K562 (cell line): ENCODE results near the gene SFMBT2. TPM values are rescaled to one million over a fixed set of nuclear protein-coding genes. Genes with fewer than 3 reads are reported as not detected.

Source experiments
- ATAC-seq: fragments of 200-7000 bp; cut with Tn5 transposase; 3 replicates; pipeline ENCODE4 v1.9.1; 2020; ENCODE audit warnings: moderate library complexity
- BruUV-seq: library from RNA; stranded (reverse); fragments of 400-500 nt; replicated peaks from 2 replicates; lab custom pipeline; 2021; lab: Mats Ljungman, UMichigan
- CTCF ChIA-PET: fragments of 300-600 bp; formaldehyde crosslinking; extraction: SDS; loops from one replicate; lab custom pipeline; 2021; ENCODE audit warnings: low intra/inter-chr PET ratio; lab: Yijun Ruan, JAX
- POLR2A ChIA-PET: fragments of 300-600, 350-650 bp; sonication (Branson Sonifier 250); formaldehyde crosslinking; extraction: SDS; loops from one replicate; lab custom pipeline; 2021; ENCODE audit warnings: antibody characterized with exemption, inconsistent platforms; lab: Yijun Ruan, JAX
- DNase-seq, 4 experiments: peaks; one replicate each; pipeline versions ENCODE4 v3.0.0 to v3.0.0-alpha.2; 2011 to 2018; ENCODE audit warnings: low spot score in 3 of 4, mixed read lengths in 3 of 4; ENCODE audit errors: extremely low read depth in 1 of 4
- FAIRE-seq: peaks from 2 replicates; lab custom pipeline; 2011; peaks lifted over from hg19 to GRCh38; lab: Jason Lieb, UNC
- H2AFZ ChIP-seq: 2 replicates; pipeline ENCODE4 v1.6.0; 2011; ENCODE audit warnings: low read depth, low read length, control low read depth, inconsistent platforms
- H3K27ac ChIP-seq: fragments of 200-600 bp; 3 replicates; pipeline ENCODE4 v1.8.0; 2011; ENCODE audit warnings: low read depth, mild to moderate bottlenecking, control low read depth, inconsistent platforms, low read length, moderate library complexity, mixed read lengths; ENCODE audit errors: extremely low read depth
- H3K27me3 ChIP-seq, 2 experiments: fragments of 300-600 bp in 1 of 2; 2 replicates in 1 of 2; 3 replicates in 1 of 2; pipeline versions ENCODE4 v1.6.0 to v1.8.0; 2011; ENCODE audit warnings: inconsistent platforms in 2 of 2, low read length in 2 of 2, mild to moderate bottlenecking in 1 of 2, mixed read lengths in 1 of 2, moderate library complexity in 1 of 2; ENCODE audit not compliant: control insufficient read depth in 2 of 2, insufficient read depth in 2 of 2
- H3K36me3 ChIP-seq: fragments of 300-600 bp; 3 replicates; pipeline ENCODE4 v1.8.0; 2011; ENCODE audit warnings: mild to moderate bottlenecking, low read length, inconsistent platforms; ENCODE audit not compliant: control insufficient read depth, insufficient read depth
- H3K4me1 ChIP-seq, 2 experiments: fragments of 200-600 bp in 1 of 2; replicated peaks in 1 of 2; 2 replicates in 1 of 2; 3 replicates in 1 of 2; pipeline versions ENCODE4 v1.5.1 to v1.8.0; 2011; ENCODE audit warnings: inconsistent platforms in 2 of 2, low read length in 2 of 2, mild to moderate bottlenecking in 1 of 2, mixed read lengths in 1 of 2, moderate library complexity in 1 of 2; ENCODE audit not compliant: control insufficient read depth in 2 of 2, insufficient read depth in 2 of 2
- H3K4me2 ChIP-seq: 2 replicates; pipeline ENCODE4 v1.6.1; 2011; ENCODE audit warnings: low read length, control low read depth, inconsistent platforms, mixed read lengths; ENCODE audit not compliant: insufficient read depth
- H3K4me3 ChIP-seq: fragments of 200-600 bp; sonication (generic), shearing (Covaris generic); 2 replicates; pipeline ENCODE4 v1.5.1; 2016; ENCODE audit warnings: control low read depth, inconsistent platforms
- H3K79me2 ChIP-seq: fragments of 200-600 bp; 3 replicates; pipeline ENCODE4 v1.8.0; 2011; ENCODE audit warnings: low read length, inconsistent platforms; ENCODE audit not compliant: control insufficient read depth, insufficient read depth
- H3K9ac ChIP-seq, 2 experiments: 2 replicates each; pipeline versions ENCODE4 v1.6.0 to v1.6.1; 2011; ENCODE audit warnings: low read depth in 2 of 2, low read length in 2 of 2, control low read depth in 1 of 2, inconsistent platforms in 1 of 2, mild to moderate bottlenecking in 1 of 2, mixed read lengths in 1 of 2; ENCODE audit not compliant: insufficient read depth in 1 of 2
- H3K9me1 ChIP-seq: one replicate; pipeline ENCODE4 v1.6.0; 2011; ENCODE audit warnings: inconsistent platforms, mild to moderate bottlenecking, low read length, moderate library complexity; ENCODE audit not compliant: control insufficient read depth, insufficient read depth
- H3K9me3 ChIP-seq: replicated peaks from 2 replicates; pipeline ENCODE4 v1.5.1; 2011; ENCODE audit warnings: low read depth, low read length, inconsistent platforms; ENCODE audit not compliant: control insufficient read depth, insufficient read depth
- H4K20me1 ChIP-seq: replicated peaks from 2 replicates; pipeline ENCODE4 v1.6.1; 2011; ENCODE audit warnings: low read length, inconsistent platforms, mixed read lengths; ENCODE audit not compliant: control insufficient read depth, insufficient read depth
- BACH1 ChIP-seq: fragments of 200-800 bp; sonication (Bioruptor generic); IDR thresholded peaks from 2 replicates; pipeline ENCODE4 v1.6.1; 2016; ENCODE audit warnings: missing genetic modification characterization, missing compliant biosample characterization
- EHMT2 ChIP-seq: fragments of 450-650 bp; IDR thresholded peaks from 2 replicates; pipeline ENCODE4 v1.6.1; 2018; ENCODE audit warnings: antibody characterized with exemption
- ERF ChIP-seq: fragments of 450-650 bp; formaldehyde crosslinking; IDR thresholded peaks from 2 replicates; pipeline ENCODE4 v1.4.0; 2020; ENCODE audit warnings: mild to moderate bottlenecking, mixed read lengths
- HDAC3 ChIP-seq: fragments of 450-650 bp; IDR thresholded peaks from 2 replicates; pipeline ENCODE4 v1.6.1; 2018; ENCODE audit warnings: borderline replicate concordance, mild to moderate bottlenecking, moderate library complexity; ENCODE audit not compliant: partially characterized antibody
- HNRNPK ChIP-seq: fragments of 200-400 bp; formaldehyde crosslinking; IDR thresholded peaks from one replicate; pipeline ENCODE4 v1.6.1; 2018; ENCODE audit warnings: mild to moderate bottlenecking, low read depth, low read length; ENCODE audit not compliant: poor library complexity, severe bottlenecking
- PHB2 ChIP-seq: fragments of 450-650 bp; IDR thresholded peaks from 2 replicates; pipeline ENCODE4 v1.6.1; 2017; ENCODE audit warnings: low read depth
- POLR3G ChIP-seq: IDR thresholded peaks from 2 replicates; pipeline ENCODE4 v1.6.1; 2011; ENCODE audit not compliant: insufficient read length, insufficient replicate concordance; ENCODE audit errors: extremely low read depth
- RUNX1 ChIP-seq: sonication (generic); IDR thresholded peaks from 2 replicates; pipeline ENCODE4 v1.6.1; 2016; ENCODE audit warnings: antibody characterized with exemption, low read depth
- SAFB2 ChIP-seq: fragments of 200-400 bp; formaldehyde crosslinking; IDR thresholded peaks from 2 replicates; pipeline ENCODE4 v1.6.1; 2018; ENCODE audit warnings: borderline replicate concordance, low read length, low read depth, moderate library complexity; ENCODE audit not compliant: severe bottlenecking
- STAG1 ChIP-seq: sonication (generic); formaldehyde crosslinking; IDR thresholded peaks from 2 replicates; pipeline ENCODE4 v1.5.0; 2020; ENCODE audit warnings: missing genetic modification reagents, borderline replicate concordance
- WGBS: fragments of 100-300 bp; shearing (Covaris generic); methylation state at CpG from one replicate; pipeline ENCODE4 v1.1.6; 2016; ENCODE audit warnings: low coverage, mixed read lengths; ENCODE audit not compliant: insufficient coverage; ENCODE audit errors: missing lambda C conversion rate; 5-methylcytosine and 5-hydroxymethylcytosine counted together
- in situ Hi-C: fragments of 300-500 bp; cut with MboI; formaldehyde crosslinking; loops from 4 replicates; pipeline ENCODE4 v1.15.0; 2018; ENCODE audit warnings: inconsistent platforms, mixed read lengths
- intact Hi-C: fragments of 100-400 bp; cut with micrococcal nuclease; formaldehyde crosslinking; loops from 2 replicates; pipeline ENCODE4 v1.14.2; 2022
- polyA plus RNA-seq, 8 experiments: library from polyadenylated mRNA; depleted of rRNA in 4 of 8; stranded (reverse) in 5 of 8; unstranded in 3 of 8; fragments of >200 nt; fragmentation: Nextera tagmentation in 2 of 8; fragmentation: Illumina TruSeq in 1 of 8; extraction: Ambion mirVana in 2 of 8; extraction: Trizol in 1 of 8; gene quantifications; 2 replicates each; pipeline versions ENCODE4 v1.2.1 to v1.2.3, GENCODE V29; 2011 to 2014; ENCODE audit warnings: inconsistent platforms in 1 of 8, missing spikeins in 1 of 8
- total RNA-seq, 7 experiments: library from RNA; depleted of rRNA in 6 of 7; stranded (reverse); fragments of >200 nt in 6 of 7; fragmentation: Illumina TruSeq in 2 of 7; extraction: Trizol in 2 of 7; gene quantifications; 2 replicates each; pipeline versions ENCODE4 v1.2.1 to v1.2.3, GENCODE V29; 2011 to 2021; ENCODE audit warnings: low replicate concordance in 1 of 7
- TF ChIP-seq, protein P1 (sequence below): IDR thresholded peaks from 2 replicates; pipeline ENCODE4 v1.6.1; 2011; ENCODE audit warnings: borderline replicate concordance, low read depth, mild to moderate bottlenecking, moderate library complexity, low read length; ENCODE audit not compliant: insufficient read depth, poor library complexity, severe bottlenecking
- TF ChIP-seq, protein P2 (sequence below): fragments of 250-450 bp; sonication (Bioruptor Pico); IDR thresholded peaks from 2 replicates; pipeline ENCODE4 v1.6.1; 2021; ENCODE audit warnings: mild to moderate bottlenecking
- TF ChIP-seq, protein P3 (sequence below): fragments of 450-650 bp; formaldehyde crosslinking; IDR thresholded peaks from 2 replicates; pipeline ENCODE4 v1.4.0; 2020; ENCODE audit warnings: mild to moderate bottlenecking
- TF ChIP-seq, protein P4 (sequence below): fragments of 450-650 bp; IDR thresholded peaks from 2 replicates; pipeline ENCODE4 v1.6.1; 2016; ENCODE audit warnings: low read depth, mild to moderate bottlenecking, moderate library complexity
- TF ChIP-seq, protein P5 (sequence below): fragments of 250-450 bp; sonication (Bioruptor Pico); IDR thresholded peaks from 2 replicates; pipeline ENCODE4 v1.8.0; 2022; ENCODE audit warnings: inconsistent platforms
- TF ChIP-seq, protein P6 (sequence below): sonication (generic); formaldehyde crosslinking; IDR thresholded peaks from 2 replicates; pipeline ENCODE4 v1.8.1; 2023; ENCODE audit warnings: mild to moderate bottlenecking, missing genetic modification reagents

The SFMBT2 gene
- total and polyA plus RNA-seq, 9 of the 15 experiments (the other 6 are each of a cell fraction or from before 2014, with no cell fraction given) = 1.2 to 13.6 (median 7.6) TPM

DNA sequence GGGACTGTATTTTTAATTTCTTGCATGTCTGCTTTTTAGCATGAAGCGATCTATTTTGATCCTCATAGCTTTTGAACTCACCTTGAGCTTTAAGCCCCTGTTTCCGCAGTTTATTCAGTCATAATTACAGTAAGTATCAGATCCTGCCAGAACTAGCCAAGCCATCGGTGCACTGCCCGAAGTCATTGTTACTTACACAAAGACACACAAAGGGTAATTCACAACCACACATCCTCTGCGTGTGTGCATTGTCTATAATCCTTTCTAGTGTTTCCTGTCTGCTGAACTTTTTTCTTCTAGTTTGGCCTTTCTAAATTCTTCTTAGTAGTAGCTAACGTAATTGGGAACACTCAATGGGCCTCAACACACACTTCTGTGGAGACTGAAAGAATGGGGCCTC is 133.0 kb downstream of the SFMBT2 start:
- CTCF ChIA-PET = no interaction called here
- peaks cover 0 to 4% of the 10 kb centered on the region in 2 experiments; a peak in 3 of 5 replicates for H3K4me1 ChIP-seq
- H3K27me3 ChIP-seq = no peaks in the 10 kb centered on the region
- POLR2A ChIA-PET = interaction anchor here (0.6 kb wide), 1 partner anchor 133 kb away, joined by 4 read pairs; no protein-coding TSS in a partner anchor
- no peaks in the 10 kb centered on the region for H4K20me1 ChIP-seq
- no peaks in the 10 kb centered on the region for H3K9me3 ChIP-seq
- DNase-seq = no peak
- H3K79me2 ChIP-seq = no peaks in the 10 kb centered on the region
- BruUV-seq = no TSS peak
- intact Hi-C loops (no loop called here), in situ Hi-C loops (no loop called here)
- no peak overlapping the region for H3K27ac ChIP-seq
- ATAC-seq = no peak
- no peak overlapping the region for H3K9ac ChIP-seq
- H3K36me3 ChIP-seq = 0 out of 3 replicates have a peak, but pooled peaks cover 15% of the 10 kb centered on the region
- H3K4me3 ChIP-seq = no peak overlapping the region
- WGBS = 71% methylated on average over 6 of the region's 6 CpGs
- no peak overlapping the region for H2AFZ ChIP-seq
- H3K4me2 ChIP-seq = no peak overlapping the region
- H3K9me1 ChIP-seq = no peaks in the 10 kb centered on the region
- no peak for FAIRE-seq
- no peak for TF ChIP-seq BACH1
- TF ChIP-seq HDAC3 = no peak
- no peak for TF ChIP-seq EHMT2
- TF ChIP-seq, protein P1, sequence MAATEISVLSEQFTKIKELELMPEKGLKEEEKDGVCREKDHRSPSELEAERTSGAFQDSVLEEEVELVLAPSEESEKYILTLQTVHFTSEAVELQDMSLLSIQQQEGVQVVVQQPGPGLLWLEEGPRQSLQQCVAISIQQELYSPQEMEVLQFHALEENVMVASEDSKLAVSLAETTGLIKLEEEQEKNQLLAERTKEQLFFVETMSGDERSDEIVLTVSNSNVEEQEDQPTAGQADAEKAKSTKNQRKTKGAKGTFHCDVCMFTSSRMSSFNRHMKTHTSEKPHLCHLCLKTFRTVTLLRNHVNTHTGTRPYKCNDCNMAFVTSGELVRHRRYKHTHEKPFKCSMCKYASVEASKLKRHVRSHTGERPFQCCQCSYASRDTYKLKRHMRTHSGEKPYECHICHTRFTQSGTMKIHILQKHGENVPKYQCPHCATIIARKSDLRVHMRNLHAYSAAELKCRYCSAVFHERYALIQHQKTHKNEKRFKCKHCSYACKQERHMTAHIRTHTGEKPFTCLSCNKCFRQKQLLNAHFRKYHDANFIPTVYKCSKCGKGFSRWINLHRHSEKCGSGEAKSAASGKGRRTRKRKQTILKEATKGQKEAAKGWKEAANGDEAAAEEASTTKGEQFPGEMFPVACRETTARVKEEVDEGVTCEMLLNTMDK = no peak
- no peak for TF ChIP-seq STAG1 (CRISPR knock-in tag)
- TF ChIP-seq HNRNPK = no peak
- TF ChIP-seq, protein P2, sequence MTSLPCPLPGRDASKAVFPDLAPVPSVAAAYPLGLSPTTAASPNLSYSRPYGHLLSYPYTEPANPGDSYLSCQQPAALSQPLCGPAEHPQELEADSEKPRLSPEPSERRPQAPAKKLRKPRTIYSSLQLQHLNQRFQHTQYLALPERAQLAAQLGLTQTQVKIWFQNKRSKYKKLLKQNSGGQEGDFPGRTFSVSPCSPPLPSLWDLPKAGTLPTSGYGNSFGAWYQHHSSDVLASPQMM (CRISPR knock-in tag) = no peak
- no peak for TF ChIP-seq POLR3G
- TF ChIP-seq, protein P3, sequence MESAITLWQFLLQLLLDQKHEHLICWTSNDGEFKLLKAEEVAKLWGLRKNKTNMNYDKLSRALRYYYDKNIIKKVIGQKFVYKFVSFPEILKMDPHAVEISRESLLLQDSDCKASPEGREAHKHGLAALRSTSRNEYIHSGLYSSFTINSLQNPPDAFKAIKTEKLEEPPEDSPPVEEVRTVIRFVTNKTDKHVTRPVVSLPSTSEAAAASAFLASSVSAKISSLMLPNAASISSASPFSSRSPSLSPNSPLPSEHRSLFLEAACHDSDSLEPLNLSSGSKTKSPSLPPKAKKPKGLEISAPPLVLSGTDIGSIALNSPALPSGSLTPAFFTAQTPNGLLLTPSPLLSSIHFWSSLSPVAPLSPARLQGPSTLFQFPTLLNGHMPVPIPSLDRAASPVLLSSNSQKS (CRISPR knock-in tag) = no peak
- TF ChIP-seq ERF = no peak
- TF ChIP-seq PHB2 = no peak
- no peak for TF ChIP-seq RUNX1
- no peak for TF ChIP-seq SAFB2
- TF ChIP-seq, protein P4, sequence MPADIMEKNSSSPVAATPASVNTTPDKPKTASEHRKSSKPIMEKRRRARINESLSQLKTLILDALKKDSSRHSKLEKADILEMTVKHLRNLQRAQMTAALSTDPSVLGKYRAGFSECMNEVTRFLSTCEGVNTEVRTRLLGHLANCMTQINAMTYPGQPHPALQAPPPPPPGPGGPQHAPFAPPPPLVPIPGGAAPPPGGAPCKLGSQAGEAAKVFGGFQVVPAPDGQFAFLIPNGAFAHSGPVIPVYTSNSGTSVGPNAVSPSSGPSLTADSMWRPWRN = no peak
- TF ChIP-seq, protein P5, sequence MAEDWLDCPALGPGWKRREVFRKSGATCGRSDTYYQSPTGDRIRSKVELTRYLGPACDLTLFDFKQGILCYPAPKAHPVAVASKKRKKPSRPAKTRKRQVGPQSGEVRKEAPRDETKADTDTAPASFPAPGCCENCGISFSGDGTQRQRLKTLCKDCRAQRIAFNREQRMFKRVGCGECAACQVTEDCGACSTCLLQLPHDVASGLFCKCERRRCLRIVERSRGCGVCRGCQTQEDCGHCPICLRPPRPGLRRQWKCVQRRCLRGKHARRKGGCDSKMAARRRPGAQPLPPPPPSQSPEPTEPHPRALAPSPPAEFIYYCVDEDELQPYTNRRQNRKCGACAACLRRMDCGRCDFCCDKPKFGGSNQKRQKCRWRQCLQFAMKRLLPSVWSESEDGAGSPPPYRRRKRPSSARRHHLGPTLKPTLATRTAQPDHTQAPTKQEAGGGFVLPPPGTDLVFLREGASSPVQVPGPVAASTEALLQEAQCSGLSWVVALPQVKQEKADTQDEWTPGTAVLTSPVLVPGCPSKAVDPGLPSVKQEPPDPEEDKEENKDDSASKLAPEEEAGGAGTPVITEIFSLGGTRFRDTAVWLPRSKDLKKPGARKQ = no peak
- TF ChIP-seq, protein P6, sequence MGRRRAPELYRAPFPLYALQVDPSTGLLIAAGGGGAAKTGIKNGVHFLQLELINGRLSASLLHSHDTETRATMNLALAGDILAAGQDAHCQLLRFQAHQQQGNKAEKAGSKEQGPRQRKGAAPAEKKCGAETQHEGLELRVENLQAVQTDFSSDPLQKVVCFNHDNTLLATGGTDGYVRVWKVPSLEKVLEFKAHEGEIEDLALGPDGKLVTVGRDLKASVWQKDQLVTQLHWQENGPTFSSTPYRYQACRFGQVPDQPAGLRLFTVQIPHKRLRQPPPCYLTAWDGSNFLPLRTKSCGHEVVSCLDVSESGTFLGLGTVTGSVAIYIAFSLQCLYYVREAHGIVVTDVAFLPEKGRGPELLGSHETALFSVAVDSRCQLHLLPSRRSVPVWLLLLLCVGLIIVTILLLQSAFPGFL (CRISPR knock-in tag) = no peak
